K562 (cell line): ENCODE measurements around the gene CCNL1. TPM values are rescaled to one million over a fixed set of nuclear protein-coding genes. Genes with fewer than 3 reads are reported as not detected.

Source experiments
- ARID2 ChIP-seq: fragments of 450-650 bp; IDR thresholded peaks from 2 replicates; pipeline ENCODE4 v1.6.1; 2017; ENCODE audit warnings: antibody characterized with exemption, mild to moderate bottlenecking
- BDP1 ChIP-seq: IDR thresholded peaks from 3 replicates; pipeline ENCODE4 v1.6.1; 2011; ENCODE audit not compliant: insufficient read length, insufficient read depth
- E2F1 ChIP-seq: sonication (generic); formaldehyde crosslinking; IDR thresholded peaks from 2 replicates; pipeline ENCODE4 v1.8.1; 2023; ENCODE audit warnings: mild to moderate bottlenecking, missing genetic modification reagents, moderate library complexity
- HMG20B ChIP-seq: fragments of 250-450 bp; sonication (Bioruptor Pico); IDR thresholded peaks from 2 replicates; pipeline ENCODE4 v1.5.0; 2021; ENCODE audit warnings: mild to moderate bottlenecking
- HOXB6 ChIP-seq: fragments of 250-450 bp; sonication (Bioruptor Pico); IDR thresholded peaks from 2 replicates; pipeline ENCODE4 v1.5.1; 2022; ENCODE audit warnings: mild to moderate bottlenecking, borderline replicate concordance
- MLX ChIP-seq, 2 experiments: fragments of 450-650 bp in 1 of 2; sonication (generic) in 1 of 2; formaldehyde crosslinking; conservative IDR thresholded peaks; 2 replicates each; pipeline versions ENCODE4 v1.4.0 to v1.8.1; 2020 to 2022; ENCODE audit warnings: mild to moderate bottlenecking in 1 of 2, missing genetic modification reagents in 1 of 2
- MTA3 ChIP-seq: fragments of 450-650 bp; formaldehyde crosslinking; IDR thresholded peaks from 2 replicates; pipeline ENCODE4 v1.6.1; 2017; ENCODE audit warnings: mild to moderate bottlenecking, borderline replicate concordance
- PRMT5 ChIP-seq: sonication (generic); formaldehyde crosslinking; IDR thresholded peaks from 2 replicates; pipeline ENCODE4 v1.5.0; 2020; ENCODE audit warnings: missing genetic modification reagents
- SAP30 ChIP-seq: fragments of 200-600 bp; sonication (generic); IDR thresholded peaks from 2 replicates; pipeline ENCODE4 v1.6.1; 2012; ENCODE audit warnings: borderline replicate concordance, low read depth, mild to moderate bottlenecking, moderate library complexity, low read length, control low read depth, inconsistent platforms; ENCODE audit not compliant: insufficient read depth, poor library complexity, severe bottlenecking
- SFPQ ChIP-seq: fragments of 200-400 bp; formaldehyde crosslinking; IDR thresholded peaks from 2 replicates; pipeline ENCODE4 v1.6.1; 2017; ENCODE audit warnings: mild to moderate bottlenecking, low read depth, low read length, moderate library complexity
- SIN3A ChIP-seq, 2 experiments: fragments of 150-350 bp in 1 of 2; IDR thresholded peaks; 2 replicates each; pipeline ENCODE4 v1.6.1; 2011 to 2016; ENCODE audit warnings: borderline replicate concordance in 2 of 2, low read depth in 2 of 2, low read length in 2 of 2, mild to moderate bottlenecking in 2 of 2, moderate library complexity in 2 of 2; ENCODE audit not compliant: control insufficient read depth in 1 of 2
- SIRT6 ChIP-seq: IDR thresholded peaks from one replicate; pipeline ENCODE4 v1.6.1; 2012; ENCODE audit warnings: low read depth, mild to moderate bottlenecking, control low read depth, inconsistent platforms, low read length, moderate library complexity
- SMARCE1 ChIP-seq: fragments of 450-650 bp; IDR thresholded peaks from 2 replicates; pipeline ENCODE4 v1.7.1; 2016; ENCODE audit warnings: mild to moderate bottlenecking
- TFE3 ChIP-seq: fragments of 450-650 bp; formaldehyde crosslinking; IDR thresholded peaks from 2 replicates; pipeline ENCODE4 v1.4.0; 2020; ENCODE audit warnings: mild to moderate bottlenecking, mixed read lengths
- ZNF24 ChIP-seq: fragments of 450-650 bp; IDR thresholded peaks from 2 replicates; pipeline ENCODE4 v1.6.1; 2016
- ZNF280B ChIP-seq: fragments of 250-450 bp; sonication (Bioruptor Pico); IDR thresholded peaks from 2 replicates; pipeline ENCODE4 v1.5.1; 2021; ENCODE audit warnings: mild to moderate bottlenecking
- ZNF507 ChIP-seq: conservative IDR thresholded peaks from 2 replicates; pipeline ENCODE4 v1.6.1; 2017; ENCODE audit warnings: missing genetic modification characterization, missing compliant biosample characterization
- polyA plus RNA-seq, 8 experiments: library from polyadenylated mRNA; depleted of rRNA in 4 of 8; stranded (reverse) in 5 of 8; unstranded in 3 of 8; fragments of >200 nt; fragmentation: Nextera tagmentation in 2 of 8; fragmentation: Illumina TruSeq in 1 of 8; extraction: Ambion mirVana in 2 of 8; extraction: Trizol in 1 of 8; gene quantifications; 2 replicates each; pipeline versions ENCODE4 v1.2.1 to v1.2.3, GENCODE V29; 2011 to 2014; ENCODE audit warnings: inconsistent platforms in 1 of 8, missing spikeins in 1 of 8
- total RNA-seq, 7 experiments: library from RNA; depleted of rRNA in 6 of 7; stranded (reverse); fragments of >200 nt in 6 of 7; fragmentation: Illumina TruSeq in 2 of 7; extraction: Trizol in 2 of 7; gene quantifications; 2 replicates each; pipeline versions ENCODE4 v1.2.1 to v1.2.3, GENCODE V29; 2011 to 2021; ENCODE audit warnings: low replicate concordance in 1 of 7

The CCNL1 gene
- total and polyA plus RNA-seq, 9 of the 15 experiments (the other 6 are each of a cell fraction or from before 2014, with no cell fraction given): 16.1 to 186 (median 132) TPM

- TF ChIP-seq E2F1 (peak; percentile 47), BDP1 (no peak), PRMT5 (no peak), SIRT6 (no peak), SIN3A (IDR thresholded peaks at IDR 0.05; ENCODE audit: borderline replicate concordance in 2 of 2, control insufficient read depth in 1 of 2, low read depth in 2 of 2, low read length in 2 of 2) (peak; percentile 50 to 79; a peak in 2 of 4 replicates), TFE3 (CRISPR knock-in tag) (no peak), HMG20B (CRISPR knock-in tag) (peak; percentile 3; the same call in 1 of the 2 replicates), HOXB6 (no peak), SMARCE1 (peak; percentile 33; the same call in 1 of the 2 replicates), ZNF507 (tag) (no peak), ZNF24 (peak; percentile 70; the same call in 1 of the 2 replicates), SAP30 (peak; percentile 59), ZNF280B (CRISPR knock-in tag) (no peak), MTA3 (peak; percentile 96), ARID2 (no peak), SFPQ (no peak), MLX (CRISPR knock-in tag; conservative IDR thresholded peaks at IDR 0.05) (no peak)
Measured at GRCh38 chr3:157174649-157175498, 14.9 kb upstream of the CCNL1 start (continued).
